ENCODE results near the gene STMN1.
"Not testable (repeated sequence)": the region's sequence is repeated elsewhere in the genome, so short reads cannot be mapped to it uniquely, and the experiment has no call there.

The STMN1 gene

GRCh38 chr1:25948641-25949040 is 42.4 kb upstream of the STMN1 start:
- H4K20me1 ChIP-seq (ENCODE audit: insufficient read depth): no peaks in the 10 kb centered on the region
- no peaks in the 10 kb centered on the region for H3K27me3 ChIP-seq (ENCODE audit: insufficient read depth, low read depth)
- no peak for TF ChIP-seq CTCF (conservative IDR thresholded peaks at IDR 0.05; ENCODE audit: low read depth, low read length)
- H3K4me1 ChIP-seq (ENCODE audit: low read depth, poor library complexity, severe bottlenecking): no peaks in the 10 kb centered on the region
- H2AFZ ChIP-seq (ENCODE audit: low read depth): no peak overlapping the region
- no peak overlapping the region for H3K27ac ChIP-seq
- no peaks in the 10 kb centered on the region for H3K36me3 ChIP-seq (ENCODE audit: insufficient read depth)
- H3K4me3 ChIP-seq (IDR thresholded peaks at IDR 0.05; ENCODE audit: insufficient read depth, low read depth, low read length): no peak overlapping the region
- H3K79me2 ChIP-seq (ENCODE audit: insufficient read depth, low read depth): no peaks in the 10 kb centered on the region
- H3K4me2 ChIP-seq: no peak overlapping the region
- H3K9ac ChIP-seq: no peak overlapping the region

GRCh38 chr1:25947027-25947426 is 40.8 kb upstream of the STMN1 start:
- H3K27ac ChIP-seq: no peak overlapping the region
- H2AFZ ChIP-seq (ENCODE audit: low read depth): no peak overlapping the region
- H3K27me3 ChIP-seq (ENCODE audit: insufficient read depth, low read depth): no peaks in the 10 kb centered on the region
- no peak for TF ChIP-seq CTCF (conservative IDR thresholded peaks at IDR 0.05; ENCODE audit: low read depth, low read length)
- no peaks in the 10 kb centered on the region for H4K20me1 ChIP-seq (ENCODE audit: insufficient read depth)
- H3K4me2 ChIP-seq: no peak overlapping the region
- H3K9ac ChIP-seq: no peak overlapping the region
- H3K4me3 ChIP-seq (IDR thresholded peaks at IDR 0.05; ENCODE audit: insufficient read depth, low read depth, low read length): no peak overlapping the region
- no peaks in the 10 kb centered on the region for H3K4me1 ChIP-seq (ENCODE audit: low read depth, poor library complexity, severe bottlenecking)
- no peaks in the 10 kb centered on the region for H3K36me3 ChIP-seq (ENCODE audit: insufficient read depth)
- no peaks in the 10 kb centered on the region for H3K79me2 ChIP-seq (ENCODE audit: insufficient read depth, low read depth)

GRCh38 chr1:25945761-25946160 is 39.5 kb upstream of the STMN1 start:
- TF ChIP-seq CTCF (conservative IDR thresholded peaks at IDR 0.05; ENCODE audit: low read depth, low read length): no peak
- H3K9ac ChIP-seq: no peak overlapping the region
- no peak overlapping the region for H2AFZ ChIP-seq (ENCODE audit: low read depth)
- no peaks in the 10 kb centered on the region for H4K20me1 ChIP-seq (ENCODE audit: insufficient read depth)
- H3K4me3 ChIP-seq (IDR thresholded peaks at IDR 0.05; ENCODE audit: insufficient read depth, low read depth, low read length): no peak overlapping the region
- H3K4me1 ChIP-seq (ENCODE audit: low read depth, poor library complexity, severe bottlenecking): no peaks in the 10 kb centered on the region
- no peaks in the 10 kb centered on the region for H3K79me2 ChIP-seq (ENCODE audit: insufficient read depth, low read depth)
- no peak overlapping the region for H3K27ac ChIP-seq
- no peak overlapping the region for H3K4me2 ChIP-seq
- no peaks in the 10 kb centered on the region for H3K27me3 ChIP-seq (ENCODE audit: insufficient read depth, low read depth)
- H3K36me3 ChIP-seq (ENCODE audit: insufficient read depth): no peaks in the 10 kb centered on the region

GRCh38 chr1:25944986-25945385 is 38.8 kb upstream of the STMN1 start:
- Histone ChIP-seq H3K9ac (no peak overlapping the region), H3K4me2 (no peak overlapping the region), H3K27me3 (ENCODE audit: insufficient read depth, low read depth) (no peaks in the 10 kb centered on the region), H3K79me2 (ENCODE audit: insufficient read depth, low read depth) (no peaks in the 10 kb centered on the region), H3K4me1 (ENCODE audit: low read depth, poor library complexity, severe bottlenecking) (no peaks in the 10 kb centered on the region), H3K36me3 (ENCODE audit: insufficient read depth) (no peaks in the 10 kb centered on the region), H2AFZ (ENCODE audit: low read depth) (no peak overlapping the region), H4K20me1 (ENCODE audit: insufficient read depth) (no peaks in the 10 kb centered on the region), H3K4me3 (IDR thresholded peaks at IDR 0.05; ENCODE audit: insufficient read depth, low read depth, low read length) (no peak overlapping the region), H3K27ac (no peak overlapping the region)
- TF ChIP-seq CTCF (conservative IDR thresholded peaks at IDR 0.05; ENCODE audit: low read depth, low read length): no peak

- H3K27ac ChIP-seq; H3K79me2 ChIP-seq (ENCODE audit: insufficient read depth, low read depth); H3K9ac ChIP-seq; H3K4me1 ChIP-seq (ENCODE audit: low read depth, poor library complexity, severe bottlenecking); H3K4me3 ChIP-seq (IDR thresholded peaks at IDR 0.05; ENCODE audit: insufficient read depth, low read depth, low read length); H3K4me2 ChIP-seq; H4K20me1 ChIP-seq (ENCODE audit: insufficient read depth); H3K27me3 ChIP-seq (ENCODE audit: insufficient read depth, low read depth); H2AFZ ChIP-seq (ENCODE audit: low read depth); H3K36me3 ChIP-seq (ENCODE audit: insufficient read depth): not testable (repeated sequence)
These were observed 37.3 kb upstream of the STMN1 start for GRCh38 chr1:25943511-25943910.

Measured in KMS-11 (cell line).